HG03457 (cell line): ENCODE results near the gene PKD1.
"Not testable (repeated sequence)": the region's sequence is repeated elsewhere in the genome, so short reads cannot be mapped to it uniquely, and the experiment has no call there.

Experiments
- ATAC-seq: cut with Tn5 transposase; IDR thresholded peaks from one replicate; pipeline ENCODE4 v1.9.1; 2021; ENCODE audit warnings: moderate number of reproducible peaks; ENCODE audit not compliant: unreplicated experiment

PKD1 gene

DNA sequence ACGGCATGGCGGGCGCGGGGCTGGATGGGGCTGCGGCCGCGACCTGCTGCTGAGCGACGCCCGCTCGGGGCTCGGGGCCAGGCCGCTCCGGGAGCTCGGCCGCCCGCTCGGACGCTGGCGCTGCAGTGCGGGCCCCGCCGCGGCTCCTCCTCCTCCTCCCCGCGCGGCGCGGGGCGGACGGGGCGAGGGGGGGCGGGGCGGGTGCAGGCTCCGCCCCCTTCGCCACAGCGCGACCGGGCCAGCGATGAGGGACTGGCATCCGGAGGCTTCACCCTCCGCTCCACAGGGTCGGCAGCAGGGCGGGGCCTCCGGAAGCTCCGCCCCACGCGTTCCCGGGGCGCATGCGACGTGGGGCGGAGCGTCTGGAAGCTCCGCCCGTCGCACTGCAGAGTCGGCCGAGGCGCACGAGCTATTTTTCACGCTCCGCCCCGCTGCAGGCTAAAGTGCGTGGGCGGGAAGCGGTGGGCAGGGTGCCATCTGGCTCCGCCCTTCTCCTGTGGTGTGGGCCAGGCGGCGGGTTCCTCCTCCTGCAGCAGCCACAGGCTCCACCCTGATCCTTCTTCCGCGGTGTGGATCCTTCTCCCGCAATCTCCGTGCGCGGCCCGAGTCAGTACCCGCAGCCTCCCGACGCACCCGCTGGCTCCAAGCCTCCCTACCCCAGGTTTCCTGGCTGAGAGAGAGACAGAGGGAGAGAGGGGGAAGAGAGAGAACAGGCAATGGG lies at the start of gene PKD1:
TSS of gene PKD1 (minus strand) at position 129 of the 721 bp plus-strand sequence. CDS start 209 bp downstream, outside the sequence.
- ATAC-seq = not testable (repeated sequence)

DNA sequence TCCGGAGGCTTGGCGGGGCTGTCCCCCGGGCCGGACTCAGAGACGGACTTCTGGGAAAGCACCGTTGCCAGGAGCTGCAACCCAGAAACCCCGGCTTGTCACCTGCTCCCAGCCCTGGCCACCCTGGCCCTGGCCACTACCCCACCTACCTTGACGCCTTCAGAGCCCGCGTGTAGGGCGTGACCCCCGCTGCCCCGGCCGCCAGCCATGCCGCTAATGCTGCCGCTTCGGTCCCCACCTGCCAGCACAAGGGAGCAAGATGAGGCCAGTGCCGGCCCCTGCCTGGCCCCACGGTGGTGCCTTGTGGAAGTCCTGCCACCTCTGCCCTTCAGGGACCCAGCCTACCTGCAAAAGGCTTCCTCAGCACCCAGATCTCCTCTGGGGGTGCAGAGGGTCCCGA lies 49.3 kb upstream of the PKD1 start:
- no peak for ATAC-seq

DNA sequence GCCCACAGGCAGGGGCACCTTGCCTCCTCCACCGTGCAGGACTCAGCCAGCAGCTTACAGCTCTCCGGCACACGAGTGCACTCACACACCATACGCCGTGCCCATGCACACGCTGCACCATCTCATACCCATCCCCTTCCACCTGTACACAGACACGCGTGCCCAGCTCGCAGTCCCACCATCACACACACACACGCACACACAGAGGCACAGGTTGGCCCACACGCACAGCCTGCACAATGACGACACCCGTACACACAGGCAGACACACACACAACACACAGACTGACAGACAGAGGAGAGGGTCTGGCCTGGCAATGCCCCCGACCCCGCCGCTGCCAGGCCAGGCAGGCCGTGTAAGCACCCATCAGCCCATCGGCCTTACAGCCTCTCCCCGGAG lies 48.6 kb upstream of the PKD1 start:
- ATAC-seq = no peak

DNA sequence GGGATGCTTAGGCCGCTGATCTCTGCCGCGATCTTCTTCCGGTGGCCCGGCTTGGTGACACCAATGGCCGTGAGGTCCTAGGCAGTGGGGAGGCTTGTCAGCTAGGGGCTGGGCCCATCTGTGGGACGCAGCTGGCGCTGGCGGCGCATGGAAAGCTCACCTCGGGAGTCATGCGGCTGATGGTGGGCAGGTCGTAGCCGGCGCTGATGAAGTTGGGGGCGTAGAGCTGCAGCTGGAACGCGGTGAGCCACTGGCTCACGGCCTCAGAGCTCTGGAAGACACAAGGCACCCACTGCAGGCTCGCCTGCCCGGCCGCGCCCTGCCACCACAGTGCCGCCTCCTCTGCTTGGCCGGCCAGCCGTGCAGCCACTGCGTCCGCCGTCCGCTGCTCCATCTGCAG lies 48.0 kb upstream of the PKD1 start:
- no peak for ATAC-seq

DNA sequence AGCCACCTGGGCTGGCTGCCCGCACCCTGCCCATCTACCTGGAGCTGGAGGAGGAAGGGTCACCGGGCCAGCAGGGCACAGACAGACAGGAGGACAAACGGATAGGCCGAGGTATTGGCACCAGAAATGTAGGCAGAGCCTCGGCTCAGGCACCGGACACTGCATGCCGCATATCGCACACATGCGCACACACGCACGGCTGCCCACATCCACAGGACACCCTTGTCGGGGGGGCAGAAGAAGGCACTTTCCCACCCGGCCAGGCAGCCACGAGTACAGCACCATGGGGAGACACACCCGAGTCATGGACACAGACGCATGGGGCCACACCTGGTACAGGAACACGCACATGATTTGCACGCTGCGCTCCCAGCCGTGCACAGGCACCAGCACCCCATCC lies 46.3 kb upstream of the PKD1 start:
- ATAC-seq = no peak

DNA sequence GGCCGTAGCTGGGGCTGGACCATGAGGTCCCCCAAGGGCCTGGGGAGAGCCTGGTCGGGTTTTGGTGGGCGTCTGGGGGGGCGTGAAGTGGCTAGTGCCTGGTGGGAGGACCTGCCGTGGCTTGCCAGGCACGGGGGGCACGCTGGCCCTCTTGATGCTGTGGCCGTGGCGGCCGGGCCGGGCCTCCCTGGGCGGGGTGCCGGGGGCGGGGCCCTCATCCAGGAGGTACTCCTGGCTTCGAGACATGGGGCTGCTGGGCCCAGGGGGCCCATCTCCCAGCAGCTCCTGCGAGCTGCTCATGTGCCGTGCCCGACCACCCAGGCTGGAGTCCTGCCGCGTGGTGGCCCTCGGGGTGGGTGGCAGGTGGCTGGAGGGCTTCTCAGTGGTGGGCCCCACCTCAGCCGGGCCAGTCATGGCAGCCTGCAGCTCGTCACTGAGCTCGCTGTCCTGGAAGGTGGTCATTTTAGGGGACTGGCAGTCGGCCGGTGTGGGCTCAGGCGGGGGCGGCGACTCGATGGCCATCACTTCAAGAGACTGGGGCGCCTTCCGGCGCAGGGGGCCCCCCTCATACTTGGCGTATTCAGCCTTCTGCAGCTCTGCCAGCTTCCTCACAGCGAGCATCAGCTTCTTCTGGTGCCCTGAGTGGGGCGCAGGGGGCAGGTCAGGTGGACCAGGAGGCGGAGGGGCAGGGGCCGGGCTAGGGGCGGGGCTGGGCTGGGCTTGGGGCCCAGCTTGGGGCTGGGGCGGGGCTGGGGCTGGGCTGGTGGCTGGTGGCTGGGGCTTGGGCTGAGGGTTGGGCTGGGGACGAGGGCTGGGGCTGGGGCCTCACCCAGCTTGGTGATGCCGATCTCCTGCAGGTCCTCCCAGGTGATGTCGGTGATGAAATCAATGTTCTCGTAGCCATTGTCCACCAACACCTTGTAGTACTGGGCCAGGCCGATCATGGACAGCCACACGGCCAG lies 45.5 kb upstream of the PKD1 start:
- no peak for ATAC-seq

DNA sequence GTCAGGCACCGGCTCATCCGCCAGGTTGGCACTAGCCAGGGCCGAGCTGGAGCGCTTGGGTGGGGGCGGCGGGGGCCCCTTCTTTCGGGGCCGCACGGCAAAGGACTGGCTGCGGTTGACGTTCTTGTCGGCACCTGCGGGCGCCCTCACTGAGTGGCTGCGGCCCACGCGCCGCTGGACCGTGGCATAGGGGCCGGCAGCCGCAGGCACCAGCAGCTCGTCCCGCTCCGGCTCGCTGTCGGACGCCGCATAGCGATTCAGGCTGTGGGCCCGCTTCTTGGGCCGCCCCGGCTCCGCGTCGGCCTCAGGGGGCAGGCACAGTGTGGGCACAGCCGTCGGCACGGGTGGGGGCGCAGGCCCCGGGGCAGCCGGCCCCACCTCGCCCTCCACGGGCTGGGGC lies 44.8 kb upstream of the PKD1 start:
- no peak for ATAC-seq

DNA sequence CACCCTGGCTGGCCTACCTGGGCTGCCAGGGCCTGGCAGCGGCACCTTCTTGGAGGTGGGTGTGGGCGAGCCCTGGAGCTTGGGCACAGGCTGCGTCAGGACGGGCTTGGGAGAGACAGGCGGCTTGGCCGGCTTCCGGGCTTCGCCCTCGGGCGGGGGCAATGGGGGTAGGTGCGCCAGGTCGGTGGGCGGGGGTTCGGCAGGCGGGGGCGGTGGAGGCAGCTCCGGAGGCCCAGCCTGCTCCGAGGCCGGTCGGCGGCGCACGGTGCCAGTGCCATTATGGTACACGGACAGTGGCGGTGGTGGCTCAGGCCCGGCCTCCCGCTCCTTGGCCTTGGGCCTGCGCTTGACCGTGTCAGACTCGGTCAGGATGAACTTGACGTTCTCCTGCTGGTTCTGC lies 43.9 kb upstream of the PKD1 start:
- no peak for ATAC-seq

DNA sequence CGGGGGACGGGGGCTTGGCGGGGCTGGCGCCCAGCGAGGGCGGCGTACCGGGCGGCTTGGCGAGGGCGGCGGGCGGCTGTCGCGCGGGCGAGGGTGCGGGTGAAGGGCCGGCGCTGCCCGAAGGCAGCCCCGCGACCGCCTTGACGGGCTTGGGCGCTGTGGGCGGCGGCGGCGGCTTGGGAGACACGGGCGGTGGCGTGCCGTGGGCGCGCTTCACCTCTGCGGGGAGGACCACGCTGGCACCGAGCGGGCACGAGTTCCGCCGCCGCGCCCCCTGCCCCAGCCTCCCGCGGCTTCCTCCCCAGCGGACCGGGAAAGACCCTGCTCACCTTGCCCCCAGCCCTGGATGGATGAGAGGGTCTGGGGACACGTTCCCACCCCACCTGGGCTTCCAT lies 43.4 kb upstream of the PKD1 start:
- no peak for ATAC-seq

DNA sequence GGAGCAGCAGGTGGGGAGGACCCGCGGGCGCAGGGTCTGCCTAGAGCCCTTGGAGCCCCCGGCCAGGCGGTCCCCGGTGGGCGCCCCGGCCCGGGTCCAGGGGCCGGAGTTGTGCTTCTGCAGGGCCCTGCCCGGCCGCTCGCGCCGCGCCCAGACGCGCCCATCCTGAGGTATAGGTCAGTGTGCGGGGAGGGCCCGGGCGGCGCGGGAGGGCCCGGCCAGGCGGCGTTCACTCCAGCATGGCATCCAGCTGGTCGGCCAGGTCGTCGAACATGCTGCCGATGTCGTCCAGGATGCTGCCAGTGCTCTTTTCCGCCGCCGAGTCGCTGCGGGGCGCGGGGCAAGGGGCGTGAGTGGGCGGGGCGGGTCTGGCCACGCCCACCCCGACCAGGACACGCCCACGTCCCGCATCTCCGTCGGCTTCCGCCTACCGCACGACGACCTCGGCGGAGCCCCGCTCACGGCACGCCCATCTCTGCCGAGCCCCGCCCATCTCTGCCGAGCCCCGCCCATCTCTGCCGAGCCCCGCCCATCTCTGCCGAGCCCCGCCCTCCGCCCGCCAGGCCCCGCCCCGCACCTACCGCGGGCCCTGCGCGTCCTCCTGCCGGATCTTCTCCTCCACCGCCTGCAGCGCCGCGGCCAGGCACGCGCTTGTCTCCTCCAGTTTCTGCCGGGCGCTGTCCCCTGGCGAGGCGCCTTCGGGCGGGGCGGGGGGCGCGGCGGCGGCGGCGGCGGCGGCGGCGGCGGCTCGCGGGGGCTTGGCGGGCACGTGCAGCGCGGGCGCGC lies 42.8 kb upstream of the PKD1 start:
- ATAC-seq = no peak

DNA sequence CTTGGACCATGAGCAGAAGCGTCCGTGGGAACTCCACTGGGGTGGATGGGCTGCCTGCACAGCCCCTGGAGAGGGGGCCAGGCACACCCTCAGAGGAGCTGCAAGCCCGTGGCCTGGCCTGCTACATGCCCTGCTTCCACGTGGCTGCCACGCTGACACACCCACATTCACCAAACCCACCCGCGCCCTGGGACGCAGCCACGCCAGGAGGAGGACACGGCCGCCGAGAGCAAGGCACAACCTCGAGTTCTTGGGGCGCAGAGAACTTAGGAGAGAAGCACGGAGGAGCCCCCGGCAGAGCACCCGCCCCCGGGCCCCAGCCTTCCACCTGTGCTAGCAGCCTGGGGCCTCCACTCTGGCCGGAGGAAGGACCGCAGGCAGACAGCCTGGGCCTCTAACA lies 41.9 kb upstream of the PKD1 start:
- no peak for ATAC-seq

DNA sequence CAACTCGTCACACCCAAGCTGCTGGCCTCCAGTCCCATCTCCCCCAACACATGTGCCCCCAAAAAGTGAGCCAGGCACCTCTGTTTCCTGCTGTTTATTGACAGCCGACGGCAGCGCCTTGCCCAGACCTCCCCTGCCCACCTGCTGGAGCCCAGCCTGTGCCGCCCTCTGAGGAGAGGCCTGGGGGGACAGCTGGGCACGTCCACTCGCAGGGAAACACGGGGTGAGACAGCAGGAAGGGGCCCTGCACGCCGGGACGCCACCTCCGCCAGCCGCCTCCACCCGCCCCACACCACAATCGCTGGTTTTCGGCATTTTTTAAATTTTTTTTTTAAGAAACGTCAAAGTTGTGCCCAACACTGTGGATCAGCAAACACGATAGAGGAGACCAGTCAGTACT lies 41.4 kb upstream of the PKD1 start:
- no peak for ATAC-seq

DNA sequence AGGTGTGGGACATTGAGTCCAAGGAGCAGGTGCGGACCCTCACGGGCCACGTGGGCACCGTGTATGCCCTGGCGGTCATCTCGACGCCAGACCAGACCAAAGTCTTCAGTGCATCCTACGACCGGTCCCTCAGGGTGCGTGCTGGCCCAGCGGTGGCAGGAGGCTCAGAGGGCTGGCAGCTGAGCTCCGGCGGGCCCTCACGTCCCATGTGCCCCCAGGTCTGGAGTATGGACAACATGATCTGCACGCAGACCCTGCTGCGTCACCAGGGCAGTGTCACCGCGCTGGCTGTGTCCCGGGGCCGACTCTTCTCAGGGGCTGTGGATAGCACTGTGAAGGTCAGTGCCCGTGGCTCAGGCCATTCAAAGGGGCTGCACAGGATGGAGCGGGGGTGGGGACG lies 40.3 kb upstream of the PKD1 start:
- no peak for ATAC-seq

DNA sequence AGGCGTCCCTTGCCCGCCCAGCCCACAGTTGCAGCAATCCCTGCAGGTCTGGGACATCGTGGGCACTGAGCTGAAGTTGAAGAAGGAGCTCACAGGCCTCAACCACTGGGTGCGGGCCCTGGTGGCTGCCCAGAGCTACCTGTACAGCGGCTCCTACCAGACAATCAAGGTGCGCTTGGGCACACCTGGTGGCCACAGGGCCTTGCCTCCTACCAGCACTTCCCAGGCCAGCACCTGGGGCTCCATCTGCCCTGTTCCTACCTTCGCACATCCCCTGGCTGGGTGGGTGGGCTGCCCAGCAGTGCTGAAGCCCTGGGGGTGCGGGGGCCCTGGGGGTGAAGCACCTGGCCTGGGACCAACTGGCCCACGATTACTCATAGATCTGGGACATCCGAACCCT lies 39.8 kb upstream of the PKD1 start:
- ATAC-seq = no peak

DNA sequence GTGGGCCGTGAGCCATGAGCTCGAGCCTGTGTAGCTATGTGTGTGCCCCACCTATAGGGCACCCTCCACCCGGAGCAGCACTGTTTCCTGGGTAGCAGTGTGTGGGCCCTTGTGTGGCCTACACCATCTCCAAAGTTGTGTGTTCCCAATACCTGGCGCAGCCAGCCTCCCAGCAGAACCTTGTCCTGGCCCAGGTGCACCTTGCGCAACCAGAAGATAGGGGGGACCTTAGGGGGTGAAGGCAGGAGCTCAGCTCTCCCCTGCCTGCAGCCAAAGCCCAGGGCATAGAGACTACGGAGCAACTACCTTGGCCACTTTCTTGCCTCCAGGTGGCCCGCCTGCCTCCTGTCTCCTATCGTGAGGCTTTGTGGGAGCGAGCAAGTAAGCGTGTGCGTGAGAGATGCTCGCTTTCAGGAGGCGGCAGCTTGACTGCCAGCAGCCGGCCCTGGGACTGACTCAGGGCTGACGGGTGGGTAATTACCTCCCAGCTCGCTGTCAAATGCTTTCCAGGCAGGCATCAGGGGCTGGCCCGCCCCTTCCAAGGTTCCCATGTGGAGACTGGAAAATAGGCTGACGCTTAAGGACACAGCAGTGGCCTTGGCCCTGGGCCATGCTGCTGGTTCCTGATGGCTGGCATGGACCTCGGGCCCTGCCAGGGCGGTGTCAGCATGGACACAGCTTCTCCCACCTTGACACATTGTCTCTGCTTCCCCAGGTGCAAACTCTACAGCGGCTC lies 38.9 kb upstream of the PKD1 start:
- ATAC-seq = no peak

DNA sequence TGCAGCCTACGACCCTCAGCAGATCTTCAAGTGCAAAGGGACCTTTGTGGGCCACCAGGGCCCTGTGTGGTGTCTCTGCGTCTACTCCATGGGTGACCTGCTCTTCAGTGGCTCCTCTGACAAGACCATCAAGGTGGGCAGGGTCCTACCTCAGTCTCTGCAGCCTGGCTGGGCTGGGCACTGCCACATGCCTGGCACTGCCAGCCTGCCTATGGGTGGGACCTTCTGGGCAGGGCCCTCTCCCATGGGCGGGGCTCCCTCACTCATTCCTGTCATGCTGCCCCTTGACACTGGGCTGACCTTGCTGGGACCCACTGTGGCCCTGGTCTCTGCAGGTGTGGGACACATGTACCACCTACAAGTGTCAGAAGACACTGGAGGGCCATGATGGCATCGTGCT lies 38.2 kb upstream of the PKD1 start:
- no peak for ATAC-seq

DNA sequence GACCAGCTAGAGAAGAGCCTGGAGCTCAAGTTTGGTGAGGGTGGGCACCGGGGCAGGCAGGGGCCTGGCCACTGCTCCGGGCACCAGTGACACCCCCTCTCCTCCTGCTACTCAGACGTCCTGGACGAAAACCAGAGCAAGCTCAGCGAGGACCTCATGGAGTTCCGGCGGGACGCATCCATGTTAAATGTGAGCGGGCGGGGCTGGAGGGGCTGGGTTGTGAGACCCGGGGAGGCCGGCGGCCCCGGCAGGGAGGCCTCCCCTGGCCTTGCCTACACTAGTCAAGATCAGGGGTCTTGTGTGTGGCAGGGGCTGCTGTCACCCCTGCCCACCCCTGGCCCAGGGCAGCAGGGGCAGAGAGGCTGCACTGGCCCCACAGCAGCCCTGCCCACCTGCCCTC lies 37.7 kb upstream of the PKD1 start:
- ATAC-seq = no peak

DNA sequence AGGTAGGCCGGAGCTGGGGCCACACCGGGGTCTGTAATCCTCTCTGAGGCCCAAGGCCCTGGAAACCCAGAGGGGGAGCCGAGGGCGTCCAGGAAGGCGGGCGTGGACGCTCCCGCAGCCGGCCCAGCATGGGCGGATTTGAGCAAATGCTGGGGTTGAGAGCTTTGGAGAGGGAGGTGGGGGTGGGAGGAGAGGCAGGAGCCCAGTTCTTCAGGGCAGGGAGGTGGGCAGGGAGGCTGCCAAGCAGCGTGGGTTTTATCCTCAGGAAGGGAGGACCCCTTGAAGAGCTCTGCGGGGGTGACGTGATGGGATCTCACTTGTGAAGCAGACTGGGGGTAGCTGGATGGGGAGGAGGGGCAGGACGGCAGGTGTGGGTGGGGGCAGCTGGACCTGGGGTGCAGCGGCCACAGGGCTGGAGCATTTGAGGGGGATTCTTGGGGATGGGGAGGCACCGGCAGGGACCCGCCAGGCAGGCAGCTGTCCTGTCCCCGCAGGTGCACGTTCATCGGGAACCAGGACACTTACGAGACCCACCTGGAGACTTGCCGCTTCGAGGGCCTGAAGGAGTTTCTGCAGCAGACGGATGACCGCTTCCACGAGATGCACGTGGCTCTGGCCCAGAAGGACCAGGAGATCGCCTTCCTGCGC lies 37.1 kb upstream of the PKD1 start:
- ATAC-seq = no peak

DNA sequence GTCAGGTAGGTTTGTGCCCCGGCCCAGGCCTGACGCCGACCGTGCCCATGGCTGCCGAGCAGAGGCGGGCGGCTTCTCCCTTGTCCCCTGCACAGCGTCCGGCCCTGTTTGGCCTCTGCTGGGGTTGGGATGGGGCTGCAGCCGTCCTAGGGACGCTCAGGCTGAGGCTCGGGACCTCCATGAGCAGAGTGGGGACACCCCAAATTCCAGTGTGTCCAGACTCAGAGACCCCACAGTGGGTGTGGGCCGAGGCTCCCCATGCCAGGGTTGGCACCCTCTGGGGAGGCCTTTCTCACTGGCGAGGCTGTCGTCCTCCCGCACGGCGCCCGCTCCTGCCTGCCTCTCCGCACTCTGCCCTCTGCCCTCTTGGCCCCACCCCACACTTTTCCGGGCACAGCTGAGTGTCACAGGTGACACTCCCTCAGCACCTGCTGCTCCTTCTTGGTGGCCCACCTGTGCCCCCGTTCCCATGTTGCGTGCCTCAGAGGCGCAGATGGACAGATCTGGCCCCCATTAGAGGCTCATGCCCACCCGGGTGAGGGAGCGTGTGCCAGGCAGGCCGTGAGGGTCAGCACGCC lies 36.0 kb upstream of the PKD1 start:
- no peak for ATAC-seq
